Measurements from ENCODE around the gene KLC1. TPM values are rescaled to one million over a fixed set of nuclear protein-coding genes. Genes with fewer than 3 reads are reported as not detected.

KLC1 gene
- total and polyA plus RNA-seq, 2 of the 8 experiments (the other 6 are each of a cell fraction or from before 2014, with no cell fraction given) = 84.6 to 134 TPM

GRCh38 chr14:103584326-103584915 lies 44.6 kb upstream of the KLC1 start:
- Histone ChIP-seq H2BK5ac (ENCODE audit: low read depth, low read length) (no peak overlapping the region), H3K23me2 (ENCODE audit: low read depth, low read length) (no peaks in the 10 kb centered on the region), H3K9me3 (ENCODE audit: insufficient read depth in 2 of 2, low read depth in 1 of 2, low read length in 1 of 2) (no peaks in the 10 kb centered on the region), H3K9ac (replicated peaks in 1 of 4; ENCODE audit: extremely low read depth in 1 of 4, low read depth in 3 of 4, low read length in 3 of 4) (no peak overlapping the region), H3K23ac (ENCODE audit: insufficient read length) (no peak overlapping the region), H3K27me3 (replicated peaks in 1 of 4; ENCODE audit: control insufficient read depth in 3 of 4, extremely low read depth in 1 of 4, insufficient read depth in 3 of 4, low read length in 3 of 4) (no peaks in the 10 kb centered on the region), H2BK12ac (ENCODE audit: low read depth, low read length) (no peak overlapping the region), H2BK15ac (ENCODE audit: low read length) (no peak overlapping the region), H3K56ac (replicated peaks; ENCODE audit: insufficient read length, low read depth, low read length) (no peak overlapping the region), H3K36me3 (ENCODE audit: control insufficient read depth in 2 of 4, insufficient read depth in 4 of 4, low read length in 3 of 4) (no peaks in the 10 kb centered on the region; a peak in 1 of 8 replicates), H3K14ac (ENCODE audit: insufficient read length) (no peak overlapping the region), H4K91ac (replicated peaks; ENCODE audit: insufficient read length, low read length) (no peak overlapping the region), H4K20me1 (replicated peaks in 1 of 2; ENCODE audit: control insufficient read depth in 1 of 2, insufficient read depth in 2 of 2, low read length in 2 of 2) (peaks cover 0 to 1% of the 10 kb centered on the region in 2 experiments), H3K4me2 (ENCODE audit: insufficient read depth in 1 of 2, low read depth in 2 of 2, low read length in 2 of 2) (no peak overlapping the region), H2BK120ac (replicated peaks; ENCODE audit: low read depth, low read length) (no peak overlapping the region), H4K8ac (ENCODE audit: extremely low read depth, insufficient read depth, low read length) (no peak overlapping the region), H2BK20ac (ENCODE audit: low read length) (no peak overlapping the region), H3K4me3 (ENCODE audit: extremely low read depth in 1 of 4, insufficient read depth in 2 of 4, low read depth in 3 of 4, low read length in 4 of 4) (no peak overlapping the region), H3K27ac (ENCODE audit: low read depth, low read length) (no peak overlapping the region), H3K79me1 (ENCODE audit: low read depth, low read length) (no peaks in the 10 kb centered on the region), H3K18ac (ENCODE audit: extremely low read depth, low read length) (no peak overlapping the region), H2AFZ (ENCODE audit: low read length) (no peak overlapping the region), H4K5ac (ENCODE audit: insufficient read length, low read depth, low read length) (no peak overlapping the region), H3K79me2 (ENCODE audit: control insufficient read depth in 1 of 2, insufficient read depth in 2 of 2, low read length in 2 of 2) (no peaks in the 10 kb centered on the region), H3K4me1 (replicated peaks in 1 of 4; ENCODE audit: control insufficient read depth in 3 of 4, insufficient read depth in 4 of 4, low read length in 3 of 4) (no peaks in the 10 kb centered on the region), H3K4ac (replicated peaks; ENCODE audit: insufficient read length, low read depth, low read length) (no peak overlapping the region), H2AK5ac (ENCODE audit: low read depth, low read length) (no peak overlapping the region)
- ChIA-PET POLR2A (ENCODE audit: partially characterized antibody) (interaction anchor here (0.7 to 1.9 kb wide), 3 partner anchors 8 to 485 kb away, joined by 4 to 6 read pairs (median 4); no protein-coding TSS in a partner anchor), CTCF (ENCODE audit: partially characterized antibody) (no interaction called here)
- WGBS, 2 experiments (ENCODE audit: extremely low coverage in 1 of 2, insufficient coverage in 1 of 2, insufficient read length in 1 of 2, insufficient replicate concordance in 2 of 2, low coverage in 1 of 2, low lambda C conversion rate in 2 of 2, missing lambda C conversion rate in 1 of 2) = 91% methylated on average over 11 of the region's 11 CpGs; no CpG with 5 or more reads in 1 of the 2 experiments
- no peak for DNase-seq (ENCODE audit: low read depth in 1 of 2, low spot score in 2 of 2)
- no peak for FAIRE-seq
- no peak for TF ChIP-seq MAFK (IDR thresholded peaks at IDR 0.05; ENCODE audit: low read depth, low read length)
- TF ChIP-seq TAF7 (optimal IDR thresholded peaks at IDR 0.05; ENCODE audit: borderline replicate concordance, low read depth, low read length) = no peak
- no peak for TF ChIP-seq SP4 (IDR thresholded peaks at IDR 0.05; ENCODE audit: low read length)
- no peak for TF ChIP-seq SUZ12 (IDR thresholded peaks at IDR 0.05; ENCODE audit: low read length)
- TF ChIP-seq RAD21 (IDR thresholded peaks at IDR 0.05 in 1 of 2, conservative IDR thresholded peaks at IDR 0.05 in 1 of 2; ENCODE audit: low read depth in 2 of 2, low read length in 2 of 2) = no peak
- TF ChIP-seq CHD1 (IDR thresholded peaks at IDR 0.05; ENCODE audit: low read depth, low read length) = no peak
- no peak for TF ChIP-seq SRF (IDR thresholded peaks at IDR 0.05; ENCODE audit: low read depth, low read length)
